Umbilical cord (tissue), 2 donors: ENCODE measurements around the gene BTD. TPM values are rescaled to one million over a fixed set of nuclear protein-coding genes. Genes with fewer than 3 reads are reported as not detected.

Experiments
- DNase-seq: peaks from one replicate; pipeline ENCODE4 v3.0.0-alpha.2; 2015; ENCODE audit warnings: low spot score
- total RNA-seq: library from RNA; depleted of rRNA; stranded (reverse); fragments of >200 nt; gene quantifications from one replicate; pipeline ENCODE4 v1.2.3, GENCODE V29; 2014; ENCODE audit warnings: low replicate concordance; ENCODE audit not compliant: insufficient read depth

The BTD gene
- total RNA-seq, 1 donor from 2014 or later, result 29.9 TPM

DNA sequence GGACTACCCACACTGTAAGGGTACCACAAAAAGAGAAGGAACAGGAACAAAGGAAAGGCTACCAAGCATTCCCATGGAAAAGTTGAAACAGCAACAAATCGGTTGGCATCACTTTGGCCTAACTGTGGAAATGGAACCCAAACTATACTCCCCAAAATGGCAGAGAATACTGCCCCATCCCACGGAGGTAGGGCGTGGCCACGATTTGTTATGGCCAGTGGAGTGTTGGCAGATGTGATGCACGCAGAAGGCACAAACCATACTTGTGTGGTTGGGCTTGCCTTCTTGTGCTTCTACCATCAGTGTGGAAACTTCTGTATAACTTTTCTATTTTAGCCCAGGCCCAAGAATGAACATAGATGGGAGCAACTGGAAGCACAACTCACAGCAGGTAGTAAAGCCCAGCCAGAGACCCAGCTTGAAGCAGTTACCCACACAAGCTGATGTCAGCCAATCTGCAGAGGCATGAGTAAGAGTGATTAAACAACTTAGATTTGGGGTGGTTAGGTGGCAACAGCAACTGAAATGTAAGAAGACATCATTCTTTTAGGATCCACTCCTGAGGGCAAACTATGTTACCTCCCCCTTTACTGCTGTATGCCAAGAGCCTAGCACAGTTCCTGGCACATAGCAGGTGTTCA is 64.1 kb downstream of the BTD start:
- no peak for DNase-seq

GRCh38 chr3:15666277-15666676 is 64.7 kb downstream of the BTD start:
- DNase-seq, result no peak

DNA sequence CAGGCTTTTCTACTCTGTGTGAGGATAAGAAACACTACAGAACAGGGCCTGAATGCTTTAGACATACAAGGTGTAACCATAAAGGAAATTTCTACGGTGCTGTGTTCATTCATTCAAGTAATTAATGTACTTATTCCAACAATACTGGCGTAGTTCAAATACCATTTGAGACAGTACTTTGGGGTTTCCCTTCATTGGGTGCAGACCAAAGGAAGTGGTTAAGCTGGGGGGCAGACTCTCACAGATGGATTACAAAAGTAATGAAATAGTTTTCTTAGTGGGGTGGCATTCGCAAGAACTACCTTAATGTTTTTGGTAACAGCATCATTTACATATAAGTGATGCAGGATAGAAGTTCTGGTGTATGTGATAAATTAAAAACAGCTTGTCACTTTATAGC is 65.9 kb downstream of the BTD start:
- no peak for DNase-seq

GRCh38 chr3:15673536-15673935 is 72.0 kb downstream of the BTD start:
- no peak for DNase-seq

- no peak for DNase-seq
Measured at GRCh38 chr3:15676259-15676658, 74.7 kb downstream of the BTD start.

DNA sequence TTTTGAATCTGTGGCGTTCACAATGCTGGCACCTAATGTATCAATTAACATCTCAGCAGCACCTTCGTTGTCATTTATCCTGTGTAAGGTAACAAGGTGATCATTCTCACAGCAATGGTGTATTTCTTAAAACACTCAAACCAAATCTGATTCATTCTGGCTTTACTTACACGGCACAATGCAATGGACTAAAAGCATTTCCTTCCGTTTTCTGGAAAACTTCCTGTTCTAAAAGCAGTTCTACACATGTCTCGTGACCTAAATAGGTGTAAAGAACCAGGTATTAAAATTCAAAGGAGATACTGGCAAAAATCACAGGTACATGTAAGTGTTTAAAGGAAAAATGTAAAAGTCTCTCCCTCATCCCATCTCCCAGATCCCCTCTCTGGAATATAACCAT is 77.8 kb downstream of the BTD start:
- DNase-seq, result no peak

DNA sequence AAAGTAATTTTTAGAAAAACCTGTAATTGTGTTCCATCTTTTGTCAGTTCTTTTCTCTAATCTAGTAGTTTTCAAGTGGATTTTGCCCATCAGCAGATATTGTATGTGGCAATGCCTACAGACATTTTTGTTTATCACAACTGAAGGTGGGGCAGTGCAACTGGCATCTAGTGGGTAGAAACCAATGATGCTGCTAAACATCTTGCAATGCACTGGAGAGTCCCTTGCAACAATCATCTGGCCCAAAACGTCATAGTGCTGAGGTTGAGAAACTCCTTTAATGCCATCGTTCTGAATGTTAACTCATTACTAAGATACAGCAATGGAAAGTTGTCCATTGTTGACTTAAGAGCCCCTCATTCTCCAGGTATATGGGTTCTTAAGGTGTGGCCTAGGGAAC is 80.1 kb downstream of the BTD start:
- no peak for DNase-seq

- DNase-seq, result peak; percentile 68
Measured at GRCh38 chr3:15682561-15683185, 81.1 kb downstream of the BTD start.

DNA sequence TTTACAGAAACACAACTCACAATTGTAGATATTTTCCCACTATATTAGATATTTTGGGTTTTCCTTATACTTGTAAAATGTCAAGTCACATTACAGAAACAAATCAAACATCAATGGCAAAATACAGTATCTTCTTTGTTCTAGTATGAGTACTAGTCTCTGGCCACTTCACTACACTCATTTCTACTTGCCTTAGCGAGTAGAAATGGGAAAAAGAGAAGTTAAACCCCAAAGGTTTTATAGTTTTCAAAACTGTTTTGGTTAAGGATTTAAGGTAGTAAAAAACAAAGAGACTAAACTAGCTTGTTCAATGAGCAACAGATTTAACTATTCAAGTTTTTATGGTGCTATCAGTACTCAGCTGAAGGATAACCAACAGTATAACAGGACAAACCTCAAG is 81.7 kb downstream of the BTD start:
- DNase-seq, result no peak

GRCh38 chr3:15685927-15686326 is 84.4 kb downstream of the BTD start:
- DNase-seq, result no peak

DNA sequence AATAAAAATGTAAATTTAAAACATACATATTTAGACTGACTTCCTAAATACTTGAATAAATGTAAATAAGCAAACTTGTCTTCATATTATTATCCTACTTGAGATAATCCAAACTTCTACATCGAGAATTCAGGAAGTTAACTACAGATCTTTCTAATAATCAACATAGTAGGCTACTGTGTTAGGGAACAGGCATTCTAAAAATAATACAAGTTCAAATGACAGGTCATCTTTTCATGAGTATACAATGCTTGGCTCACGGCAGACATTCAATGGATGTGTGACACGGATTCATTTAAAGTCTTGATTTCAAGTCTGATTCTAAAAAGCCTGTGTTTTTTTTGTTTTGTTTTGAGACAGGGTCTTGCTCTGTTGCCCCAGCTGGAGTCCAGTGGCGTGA is 88.7 kb downstream of the BTD start:
- DNase-seq, result no peak

DNA sequence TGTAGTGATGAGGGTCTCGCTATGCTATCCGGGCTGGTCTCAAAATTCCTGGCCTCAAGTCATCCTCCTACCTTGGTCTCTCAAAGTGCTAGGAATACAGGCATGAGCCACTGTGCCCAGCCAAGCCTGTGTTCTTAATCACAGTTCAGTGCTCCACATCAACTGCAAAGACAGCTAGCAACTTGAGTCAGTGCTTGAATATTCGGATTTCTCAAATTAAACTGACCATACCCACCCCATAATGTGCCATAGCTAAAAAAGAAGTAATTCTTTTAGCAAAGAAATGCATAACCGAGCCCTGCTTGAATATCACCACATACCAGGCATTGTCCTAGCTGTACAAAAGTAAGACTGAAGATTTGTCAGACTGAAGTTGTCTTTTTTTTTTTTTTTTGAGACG is 89.2 kb downstream of the BTD start:
- DNase-seq, result no peak

- no peak for DNase-seq
Measured at GRCh38 chr3:15693355-15693754, 91.8 kb downstream of the BTD start.

GRCh38 chr3:15694628-15695027 is 93.1 kb downstream of the BTD start:
- DNase-seq, result no peak

Other genes starting within 250 kb of the BTD start
- 40.9 TPM for gene METTL6, start 174.2 kb upstream of the BTD start, total RNA-seq
- 9.4 TPM for gene EAF1, start 174.1 kb upstream of the BTD start, total RNA-seq
- 0.72 TPM for gene COLQ, start 80.0 kb upstream of the BTD start, total RNA-seq
- 18.3 TPM for gene HACL1, start 176 bp upstream of the BTD start, total RNA-seq
- 64.3 TPM for gene ANKRD28, start 196.2 kb downstream of the BTD start, total RNA-seq